Upper lobe of left lung (tissue), 6 donors: Measurements from ENCODE around the gene ADCY2. TPM values are rescaled to one million over a fixed set of nuclear protein-coding genes. Genes with fewer than 3 reads are reported as not detected.

Source experiments
- ATAC-seq, 2 donors: fragments of 200-7000 bp; cut with Tn5 transposase; one replicate each; pipeline ENCODE4 v1.9.1; 2022; ENCODE audit warnings: mild to moderate bottlenecking in 2 of 2, moderate library complexity in 2 of 2; ENCODE audit not compliant: low FRiP score in 2 of 2
- DNase-seq, 2 donors: peaks; one replicate each; pipeline ENCODE4 v3.0.0-alpha.2; 2019 to 2020
- H3K27ac ChIP-seq, 4 donors: fragments of 200-600 bp; sonication (generic); one replicate each; pipeline ENCODE4 v1.5.1; 2016 to 2019
- H3K27me3 ChIP-seq, 4 donors: fragments of 200-600 bp; sonication (generic); one replicate each; pipeline ENCODE4 v1.5.1; 2017 to 2019
- H3K36me3 ChIP-seq, 4 donors: fragments of 200-600 bp; sonication (generic); one replicate each; pipeline ENCODE4 v1.5.1; 2016 to 2019
- H3K4me1 ChIP-seq, 4 donors: fragments of 200-600 bp; sonication (generic); one replicate each; pipeline ENCODE4 v1.5.1; 2018 to 2019
- H3K4me3 ChIP-seq, 4 donors: fragments of 200-600 bp; sonication (generic); one replicate each; pipeline ENCODE4 v1.5.1; 2017 to 2019; ENCODE audit warnings: mild to moderate bottlenecking in 2 of 4, moderate library complexity in 1 of 4
- H3K9me3 ChIP-seq, 4 donors: fragments of 200-600 bp; sonication (generic); one replicate each; pipeline ENCODE4 v1.5.1; 2018 to 2019
- EP300 ChIP-seq, 4 donors: sonication (generic); formaldehyde crosslinking; IDR thresholded peaks; one replicate each; pipeline ENCODE4 v1.5.1; 2017; ENCODE audit warnings: antibody characterized with exemption in 4 of 4, control low read depth in 2 of 4
- POLR2A ChIP-seq, 4 donors: fragments of 450-650 bp; IDR thresholded peaks; one replicate each; pipeline ENCODE4 v1.5.1; 2016 to 2017; ENCODE audit warnings: antibody characterized with exemption in 4 of 4, mild to moderate bottlenecking in 2 of 4
- POLR2AphosphoS5 ChIP-seq, 2 donors: sonication (generic); formaldehyde crosslinking; IDR thresholded peaks; one replicate each; pipeline ENCODE4 v1.5.1; 2017; ENCODE audit warnings: antibody characterized with exemption in 2 of 2
- WGBS, 2 donors: methylation state at CpG; one replicate each; pipeline ENCODE4 v1.1.5; 2017 to 2018; 5-methylcytosine and 5-hydroxymethylcytosine counted together
- total RNA-seq, 6 donors: library from RNA; depleted of rRNA in 4 of 6; stranded (reverse); fragments of >200 nt in 4 of 6; gene quantifications; one replicate each; pipeline versions ENCODE4 v1.1.0 to v1.2.1, GENCODE V29; 2016 to 2021
- TF ChIP-seq, protein P1 (sequence below), 6 experiments: fragments of 450-650 bp in 4 of 6; fragments of 200-600 bp in 2 of 6; sonication (generic) in 2 of 6; IDR thresholded peaks; one replicate each; pipeline ENCODE4 v1.5.1; 2016 to 2019; ENCODE audit warnings: antibody characterized with exemption in 6 of 6
- donor health status: DM: no; HTN: no; CAD: no; lungs with moderate emphysema.
- donor health status: DM: no; HTN: yes; CAD: no; lungs with severe emphysema.

The ADCY2 gene
- total RNA-seq, 6 donors from 2014 or later = 0.20 to 2.4 (median 0.46) TPM; not detected in 1

DNA sequence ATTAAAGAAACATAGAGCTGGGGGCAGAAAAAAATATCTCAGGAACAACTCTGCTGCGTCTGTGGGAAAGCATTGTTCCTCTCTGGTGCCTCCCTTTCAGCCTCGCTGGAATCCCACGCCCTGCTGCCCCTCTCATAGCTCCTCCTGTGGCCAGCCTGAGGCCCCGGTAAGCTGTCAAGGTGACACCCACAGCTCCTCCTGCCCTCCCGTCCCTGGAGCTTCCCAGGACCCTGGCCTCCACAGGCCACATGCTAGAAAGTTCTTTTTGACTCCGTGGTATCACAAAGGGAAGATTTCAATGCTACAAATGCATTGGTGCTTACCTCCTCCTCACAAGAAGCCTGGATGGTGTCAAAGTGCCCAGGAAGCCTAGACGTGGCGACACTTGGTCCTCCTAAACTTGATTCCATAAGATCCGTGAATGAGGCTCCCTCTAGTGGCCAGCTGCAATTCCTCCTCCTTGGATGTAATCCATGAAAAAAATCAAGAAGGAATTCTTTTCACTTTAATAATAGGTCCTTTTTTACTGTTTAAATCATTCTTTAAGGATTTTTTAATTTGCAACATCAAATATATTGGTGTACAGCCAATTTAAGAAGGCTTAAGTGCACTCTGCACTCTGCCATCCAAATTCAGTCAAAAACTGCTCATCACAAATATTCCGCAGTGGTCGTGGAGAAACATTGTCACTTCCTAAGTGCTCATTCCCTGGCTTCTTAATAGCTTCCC is 350.1 kb downstream of the ADCY2 start:
- DNase-seq = peak; percentile 5 to 57
- Histone ChIP-seq H3K4me3 (no peak overlapping the region), H3K36me3 (no peaks in the 10 kb centered on the region), H3K4me1 (peaks cover 0 to 6% (median 0%) of the 10 kb centered on the region in 4 donors), H3K27me3 (no peaks in the 10 kb centered on the region), H3K27ac (no peak overlapping the region), H3K9me3 (no peaks in the 10 kb centered on the region)
- no peak for TF ChIP-seq EP300 (IDR thresholded peaks at IDR 0.05)
- TF ChIP-seq, protein P1, sequence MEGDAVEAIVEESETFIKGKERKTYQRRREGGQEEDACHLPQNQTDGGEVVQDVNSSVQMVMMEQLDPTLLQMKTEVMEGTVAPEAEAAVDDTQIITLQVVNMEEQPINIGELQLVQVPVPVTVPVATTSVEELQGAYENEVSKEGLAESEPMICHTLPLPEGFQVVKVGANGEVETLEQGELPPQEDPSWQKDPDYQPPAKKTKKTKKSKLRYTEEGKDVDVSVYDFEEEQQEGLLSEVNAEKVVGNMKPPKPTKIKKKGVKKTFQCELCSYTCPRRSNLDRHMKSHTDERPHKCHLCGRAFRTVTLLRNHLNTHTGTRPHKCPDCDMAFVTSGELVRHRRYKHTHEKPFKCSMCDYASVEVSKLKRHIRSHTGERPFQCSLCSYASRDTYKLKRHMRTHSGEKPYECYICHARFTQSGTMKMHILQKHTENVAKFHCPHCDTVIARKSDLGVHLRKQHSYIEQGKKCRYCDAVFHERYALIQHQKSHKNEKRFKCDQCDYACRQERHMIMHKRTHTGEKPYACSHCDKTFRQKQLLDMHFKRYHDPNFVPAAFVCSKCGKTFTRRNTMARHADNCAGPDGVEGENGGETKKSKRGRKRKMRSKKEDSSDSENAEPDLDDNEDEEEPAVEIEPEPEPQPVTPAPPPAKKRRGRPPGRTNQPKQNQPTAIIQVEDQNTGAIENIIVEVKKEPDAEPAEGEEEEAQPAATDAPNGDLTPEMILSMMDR (IDR thresholded peaks at IDR 0.05) = peak in 5 of 6 experiments; percentile 69 to 81 (median 74)
- peak; percentile 53 to 63 for ATAC-seq
- 23 to 25% methylated on average over 11 of the region's 11 CpGs for WGBS, 2 donors

DNA sequence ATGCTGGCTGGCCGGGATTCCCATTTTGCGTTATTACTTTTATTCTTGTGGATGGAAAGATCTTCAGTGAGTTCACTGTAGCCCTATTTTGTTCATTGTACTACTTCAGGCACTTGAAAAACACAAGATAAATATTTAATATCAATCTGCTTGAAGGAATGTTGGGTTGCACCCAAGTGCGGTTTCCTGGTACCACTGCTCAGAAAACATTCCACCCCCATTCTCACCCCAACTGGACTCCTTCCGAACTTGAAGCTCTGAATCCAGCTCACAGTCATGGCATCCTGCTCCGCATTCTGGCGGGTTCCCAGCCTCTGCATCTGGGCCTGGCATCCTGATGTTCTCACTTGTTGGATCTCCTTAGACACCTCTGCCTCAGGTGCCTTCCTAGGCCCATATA is 351.8 kb downstream of the ADCY2 start:
- H3K27me3 ChIP-seq = no peaks in the 10 kb centered on the region
- ATAC-seq = no peak
- H3K27ac ChIP-seq = no peak overlapping the region
- DNase-seq = peak in 1 of 2 donors; percentile 35
- peaks cover 0 to 6% (median 0%) of the 10 kb centered on the region in 4 donors for H3K4me1 ChIP-seq
- no peaks in the 10 kb centered on the region for H3K36me3 ChIP-seq
- TF ChIP-seq POLR2A (IDR thresholded peaks at IDR 0.05) = no peak
- H3K4me3 ChIP-seq = no peak overlapping the region
- no peaks in the 10 kb centered on the region for H3K9me3 ChIP-seq
- 80 to 84% methylated on average over 6 of the region's 6 CpGs for WGBS, 2 donors

DNA sequence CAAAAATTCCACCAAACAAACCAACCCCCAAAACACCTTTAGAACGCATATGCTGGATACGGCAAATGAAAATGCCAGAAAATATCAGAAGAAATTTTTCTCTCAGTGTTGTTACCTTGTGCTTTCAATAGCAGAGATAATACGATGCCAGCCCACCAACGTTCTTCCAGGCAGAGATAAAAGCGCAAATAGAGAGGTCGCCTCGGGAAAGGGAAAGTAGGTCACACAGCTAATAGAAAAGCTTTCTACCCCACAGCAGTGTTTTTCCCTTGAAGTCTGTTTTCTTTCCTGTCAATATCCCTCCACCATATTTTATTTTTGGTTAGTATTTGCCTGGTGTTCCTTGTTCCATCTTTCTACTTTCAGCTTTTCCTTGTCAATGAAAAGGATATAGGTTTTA is 353.7 kb downstream of the ADCY2 start:
- no peak overlapping the region for H3K27ac ChIP-seq
- no peak for ATAC-seq
- TF ChIP-seq, protein P1 (IDR thresholded peaks at IDR 0.05) = no peak
- TF ChIP-seq EP300 (IDR thresholded peaks at IDR 0.05) (no peak), POLR2AphosphoS5 (IDR thresholded peaks at IDR 0.05) (no peak), POLR2A (IDR thresholded peaks at IDR 0.05) (no peak)
- H3K4me3 ChIP-seq = no peak overlapping the region
- WGBS, 2 donors = 84 to 88% methylated on average over 7 of the region's 7 CpGs
- no peaks in the 10 kb centered on the region for H3K27me3 ChIP-seq
- H3K36me3 ChIP-seq = no peaks in the 10 kb centered on the region
- H3K4me1 ChIP-seq = peaks cover 0 to 6% (median 0%) of the 10 kb centered on the region in 4 donors
- H3K9me3 ChIP-seq = no peaks in the 10 kb centered on the region
- no peak for DNase-seq

DNA sequence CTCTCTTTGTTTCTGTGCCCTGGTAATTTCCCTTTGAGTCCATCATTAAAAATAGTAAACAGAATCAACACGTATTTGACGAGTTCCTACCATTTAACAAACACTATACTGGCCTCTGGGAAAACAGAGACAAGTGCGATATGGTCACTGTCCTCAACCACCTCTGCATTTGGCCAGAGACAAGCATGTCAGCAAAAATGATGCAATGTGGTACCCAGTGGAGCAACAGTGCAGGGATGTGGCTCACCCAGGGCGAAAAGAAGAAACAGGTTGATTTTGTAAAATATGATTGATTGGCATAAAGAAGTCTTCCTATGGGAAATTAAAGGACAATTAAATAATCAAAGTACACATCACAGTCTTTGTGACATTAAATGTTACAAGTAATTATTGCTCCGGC is 355.9 kb downstream of the ADCY2 start:
- peaks cover 0 to 6% (median 0%) of the 10 kb centered on the region in 4 donors for H3K4me1 ChIP-seq
- DNase-seq = no peak
- no peaks in the 10 kb centered on the region for H3K36me3 ChIP-seq
- H3K4me3 ChIP-seq = no peak overlapping the region
- no peaks in the 10 kb centered on the region for H3K27me3 ChIP-seq
- 87 to 90% methylated on average over 5 of the region's 5 CpGs for WGBS, 2 donors
- TF ChIP-seq POLR2AphosphoS5 (IDR thresholded peaks at IDR 0.05) = no peak
- no peak overlapping the region for H3K27ac ChIP-seq
- ATAC-seq = no peak
- no peaks in the 10 kb centered on the region for H3K9me3 ChIP-seq

DNA sequence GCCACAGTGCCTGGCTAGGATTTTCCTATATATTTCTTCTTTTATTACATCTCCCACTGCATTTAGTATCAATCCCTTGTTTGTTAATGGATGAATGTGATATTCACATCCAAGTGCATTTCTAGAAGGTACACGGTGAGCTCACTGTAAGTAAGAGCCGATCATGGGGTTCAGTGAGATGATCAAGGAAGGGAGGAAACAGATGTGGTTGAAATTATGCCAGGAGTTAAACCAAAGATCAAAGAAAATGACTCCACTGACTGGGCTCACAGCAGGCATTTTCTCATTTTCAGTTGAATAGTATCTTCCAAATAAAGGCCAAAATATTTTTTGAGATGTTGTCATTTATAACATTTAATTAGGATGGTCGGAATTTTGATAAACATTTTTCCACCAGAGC is 357.2 kb downstream of the ADCY2 start:
- WGBS, 2 donors = 42 to 45% methylated on average over 3 of the region's 3 CpGs
- DNase-seq (no peak), ATAC-seq (no peak)
- Histone ChIP-seq H3K4me1 (no peaks in the 10 kb centered on the region), H3K27me3 (no peaks in the 10 kb centered on the region), H3K4me3 (no peak overlapping the region), H3K36me3 (no peaks in the 10 kb centered on the region), H3K27ac (no peak overlapping the region), H3K9me3 (no peaks in the 10 kb centered on the region)
- no peak for TF ChIP-seq POLR2AphosphoS5 (IDR thresholded peaks at IDR 0.05)
- TF ChIP-seq, protein P1 (IDR thresholded peaks at IDR 0.05) = no peak
- TF ChIP-seq POLR2A (IDR thresholded peaks at IDR 0.05) = no peak
- TF ChIP-seq EP300 (IDR thresholded peaks at IDR 0.05) = no peak

DNA sequence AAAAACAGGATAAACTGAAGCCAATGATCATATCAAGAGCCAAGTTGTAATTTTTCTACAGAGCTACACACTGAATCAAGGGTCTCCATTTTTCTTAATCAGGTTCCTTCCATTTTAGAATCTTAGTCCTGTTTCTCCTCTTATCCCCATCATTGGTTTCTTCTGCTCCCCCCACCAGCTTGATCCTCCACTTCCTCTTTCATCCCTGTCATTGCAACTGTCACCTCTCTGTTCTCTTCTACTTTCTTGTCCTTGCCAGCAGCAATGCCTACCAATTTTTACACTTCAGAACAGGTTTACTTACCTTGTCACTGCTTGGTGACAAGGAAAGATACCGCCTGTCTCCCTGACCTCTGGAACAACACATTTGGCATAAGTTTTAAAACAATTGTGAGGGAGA is 357.7 kb downstream of the ADCY2 start:
- Histone ChIP-seq H3K36me3 (no peaks in the 10 kb centered on the region), H3K4me1 (no peaks in the 10 kb centered on the region), H3K27me3 (no peaks in the 10 kb centered on the region), H3K27ac (no peak overlapping the region), H3K9me3 (no peaks in the 10 kb centered on the region), H3K4me3 (no peak overlapping the region)
- DNase-seq (no peak), ATAC-seq (no peak)
- 89 to 97% methylated on average over 1 of the region's 1 CpG for WGBS, 2 donors
- no peak for TF ChIP-seq POLR2AphosphoS5 (IDR thresholded peaks at IDR 0.05)
- no peak for TF ChIP-seq POLR2A (IDR thresholded peaks at IDR 0.05)
- TF ChIP-seq, protein P1 (IDR thresholded peaks at IDR 0.05) = no peak
